Endometrial microvascular endothelial cells (primary cell): ENCODE measurements around the gene C18orf32. TPM values are rescaled to one million over a fixed set of nuclear protein-coding genes. Genes with fewer than 3 reads are reported as not detected.
"Not testable (repeated sequence)": the region's sequence is repeated elsewhere in the genome, so short reads cannot be mapped to it uniquely, and the experiment has no call there.

Experiments
- in situ Hi-C: cut with HindIII; loops from 2 replicates; pipeline ENCODE4 v1.10.0; 2017; ENCODE audit warnings: low sequenced_read_pairs, low pct_unique_long_range_greater_than_20kb; ENCODE audit errors: inconsistent ontology term
- total RNA-seq: library from RNA; depleted of rRNA; stranded (reverse); fragments of >200 nt; gene quantifications from one replicate; pipeline ENCODE4 v1.2.3, GENCODE V29; 2015; ENCODE audit errors: inconsistent ontology term

C18orf32 gene
- 27.8 TPM for total RNA-seq

DNA sequence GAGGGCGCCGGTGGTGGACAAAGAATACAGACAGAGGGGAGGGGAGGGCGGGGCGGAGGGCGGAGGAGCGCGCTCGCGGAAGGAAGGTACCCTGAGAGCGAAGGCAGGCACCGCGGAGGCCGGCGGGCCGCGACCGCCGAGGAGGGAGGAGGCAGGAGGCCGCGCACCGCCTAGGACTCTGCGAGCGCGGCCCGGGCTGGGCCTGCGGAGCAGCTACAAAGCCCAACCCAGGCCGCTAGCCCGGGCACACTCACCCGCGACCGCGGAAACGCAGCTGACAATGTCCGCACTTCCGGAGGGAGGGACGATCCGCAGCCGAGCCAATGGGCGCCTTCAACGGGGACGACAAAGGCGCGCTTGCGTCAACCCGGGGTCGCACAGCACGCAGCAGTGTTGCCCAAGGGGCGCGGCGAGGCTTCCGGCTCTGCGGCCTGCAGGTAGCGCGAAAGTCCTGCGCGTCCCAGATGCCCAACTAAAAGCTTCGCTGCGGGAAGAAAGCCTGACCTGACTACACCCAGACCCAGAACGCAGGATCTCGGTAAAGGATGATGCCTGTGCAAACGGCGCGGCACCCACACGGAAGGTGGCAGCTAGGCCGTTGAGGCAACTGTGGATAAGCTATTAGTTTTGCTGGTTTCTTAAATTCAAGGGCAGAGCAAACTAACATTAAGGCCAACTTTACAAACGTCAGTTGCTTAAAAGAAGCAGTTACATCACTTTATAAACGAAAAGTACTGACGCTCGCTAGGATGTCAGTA, at the start of gene C18orf32:
C18orf32 (minus strand) TSS at position 282 of the 758 bp plus-strand sequence. CDS start 3,486 bp downstream, outside the sequence.
- in situ Hi-C loops: no loop called here

GRCh38 chr18:49534846-49535601, 48.0 kb upstream of the C18orf32 start:
- in situ Hi-C loops: no loop called here

GRCh38 chr18:49531678-49532153, 44.7 kb upstream of the C18orf32 start:
- in situ Hi-C loops: no loop called here

DNA sequence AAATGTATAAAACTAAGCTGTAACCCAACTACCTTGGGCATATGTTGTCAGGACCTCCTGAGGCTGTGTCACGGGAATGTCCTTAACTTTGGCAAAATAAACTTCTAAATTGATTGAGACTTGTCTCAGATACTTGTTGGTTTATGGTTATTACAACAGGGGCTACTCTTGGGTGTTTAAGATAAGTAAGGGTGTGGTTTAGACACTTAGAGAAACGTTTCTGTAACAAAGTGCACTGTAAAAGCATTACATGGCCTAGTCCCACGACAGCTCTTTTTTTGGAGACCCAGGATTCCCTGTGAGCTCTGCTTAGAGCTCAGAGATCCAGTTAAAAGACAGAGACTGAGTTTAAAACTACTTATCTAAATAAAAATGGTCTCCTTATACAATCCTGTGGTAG, 42.6 kb upstream of the C18orf32 start:
- in situ Hi-C loops: no loop called here

DNA sequence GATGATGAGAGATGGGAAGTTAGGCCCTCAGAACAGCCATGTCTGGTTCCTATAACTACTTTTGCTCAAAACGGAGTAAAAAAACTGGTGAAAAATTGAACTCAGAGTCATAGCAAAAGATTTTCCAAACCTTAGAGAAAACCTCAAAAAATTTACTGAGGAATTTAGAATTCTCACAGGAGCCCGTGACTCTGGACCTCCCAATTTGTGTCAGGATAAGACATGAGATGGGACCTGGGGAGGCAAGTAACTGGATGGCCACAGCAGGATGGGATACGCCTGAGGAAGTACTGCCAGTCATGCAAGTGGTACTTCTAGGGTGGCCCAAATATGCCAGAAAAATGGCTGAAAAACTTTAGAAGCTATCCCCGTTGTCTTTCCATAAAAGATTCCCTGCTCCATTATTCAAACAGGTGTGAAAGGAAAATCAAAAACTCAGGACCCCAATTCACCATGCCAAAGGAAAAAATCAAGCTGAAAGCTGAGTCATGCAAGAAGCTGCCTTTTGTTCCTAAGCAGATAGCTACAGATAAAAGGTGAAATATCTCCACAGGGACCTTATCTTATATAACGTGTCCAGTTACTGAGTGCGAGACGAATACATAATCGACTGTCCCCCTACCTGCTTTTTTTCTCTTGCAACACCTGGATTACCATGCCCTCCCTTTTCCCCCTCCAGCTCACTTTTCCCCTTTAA, 40.7 kb upstream of the C18orf32 start:
- in situ Hi-C loops: no loop called here

DNA sequence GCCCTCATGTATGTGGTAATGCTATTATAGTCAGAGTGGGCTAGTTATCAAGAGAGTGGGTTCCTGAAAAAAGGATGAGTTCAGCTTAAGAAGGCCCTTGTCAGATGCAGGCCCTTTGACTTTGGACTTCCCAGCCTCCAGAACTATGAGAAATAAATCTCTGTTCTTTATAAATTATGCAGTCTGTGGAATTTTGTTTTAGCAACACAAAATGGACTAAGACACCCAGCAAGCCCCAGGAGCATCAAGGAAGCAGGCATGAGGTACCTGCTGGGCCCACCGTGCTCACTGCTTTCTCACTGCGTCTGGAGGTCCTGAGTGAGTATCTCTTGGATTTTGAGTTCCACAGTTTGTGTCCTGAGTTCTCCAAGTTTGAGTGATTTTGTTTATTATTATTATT, 38.9 kb upstream of the C18orf32 start:
- in situ Hi-C loops: no loop called here

DNA sequence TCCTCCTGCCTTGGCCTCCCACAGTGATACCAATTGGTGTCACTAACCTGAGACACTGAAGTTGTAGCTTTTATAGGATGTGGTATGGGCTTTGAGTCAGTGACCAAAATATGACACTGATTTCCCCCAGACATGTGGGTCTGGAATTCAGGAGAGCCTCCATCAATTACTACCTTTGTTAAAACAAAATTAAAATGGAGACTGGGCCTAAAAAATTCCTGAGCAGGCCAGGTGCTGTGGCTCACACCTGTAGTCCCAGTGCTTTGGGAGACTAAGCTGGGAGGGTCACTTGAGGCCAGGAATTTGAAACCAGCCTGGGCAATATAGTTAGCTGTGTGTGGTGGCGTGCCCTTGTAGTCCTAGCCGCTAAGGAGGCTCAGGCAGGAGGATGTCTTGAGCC, 37.9 kb upstream of the C18orf32 start:
- in situ Hi-C loops: no loop called here

DNA sequence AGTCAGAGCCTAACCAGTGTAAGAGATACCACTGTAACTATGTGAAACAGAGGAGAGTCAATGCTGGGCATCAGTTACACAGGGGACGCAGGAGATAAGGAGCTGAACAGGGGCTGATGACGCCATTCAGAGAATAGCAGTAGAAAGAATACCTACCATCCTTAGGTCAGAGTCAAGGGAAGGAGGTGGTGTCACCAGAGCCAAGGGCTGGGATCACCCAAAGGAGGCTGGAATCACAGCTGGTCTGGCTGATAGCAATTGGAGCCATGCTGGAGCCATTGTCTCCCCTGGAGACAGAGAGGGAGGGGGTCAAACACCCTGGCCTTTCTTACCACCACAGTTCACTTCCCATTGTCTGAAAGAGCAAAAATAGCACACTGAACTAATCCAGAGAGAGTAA, 37.3 kb upstream of the C18orf32 start:
- in situ Hi-C loops: no loop called here

DNA sequence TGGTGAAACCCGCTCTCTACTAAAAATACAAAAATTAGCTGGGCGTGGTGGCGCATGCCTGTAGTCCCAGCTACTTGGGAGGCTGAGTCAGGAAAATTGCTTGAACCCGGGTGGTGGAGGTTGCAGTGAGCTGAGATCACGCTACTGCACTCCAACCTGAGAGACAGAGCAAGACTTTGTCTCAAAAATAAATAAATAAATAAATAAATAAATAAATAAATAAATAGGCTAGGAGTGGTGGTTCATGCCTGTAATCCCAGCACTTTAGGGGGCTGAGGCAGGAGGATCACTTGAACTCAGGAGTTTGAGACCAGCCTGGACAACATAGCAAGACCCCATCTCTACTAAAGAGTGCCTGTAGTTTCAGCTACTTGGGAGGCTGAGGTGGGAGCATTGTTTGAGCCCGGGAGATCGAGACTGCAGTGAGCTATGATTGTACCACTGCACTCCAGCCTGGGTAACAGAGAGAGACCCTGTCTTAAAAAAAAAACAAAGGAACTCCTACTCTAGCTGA, 36.6 kb upstream of the C18orf32 start:
- in situ Hi-C loops: not testable (repeated sequence)

GRCh38 chr18:49521216-49521835, 34.3 kb upstream of the C18orf32 start:
- in situ Hi-C loops: no loop called here

GRCh38 chr18:49520661-49521145, 33.7 kb upstream of the C18orf32 start:
- in situ Hi-C loops: no loop called here

DNA sequence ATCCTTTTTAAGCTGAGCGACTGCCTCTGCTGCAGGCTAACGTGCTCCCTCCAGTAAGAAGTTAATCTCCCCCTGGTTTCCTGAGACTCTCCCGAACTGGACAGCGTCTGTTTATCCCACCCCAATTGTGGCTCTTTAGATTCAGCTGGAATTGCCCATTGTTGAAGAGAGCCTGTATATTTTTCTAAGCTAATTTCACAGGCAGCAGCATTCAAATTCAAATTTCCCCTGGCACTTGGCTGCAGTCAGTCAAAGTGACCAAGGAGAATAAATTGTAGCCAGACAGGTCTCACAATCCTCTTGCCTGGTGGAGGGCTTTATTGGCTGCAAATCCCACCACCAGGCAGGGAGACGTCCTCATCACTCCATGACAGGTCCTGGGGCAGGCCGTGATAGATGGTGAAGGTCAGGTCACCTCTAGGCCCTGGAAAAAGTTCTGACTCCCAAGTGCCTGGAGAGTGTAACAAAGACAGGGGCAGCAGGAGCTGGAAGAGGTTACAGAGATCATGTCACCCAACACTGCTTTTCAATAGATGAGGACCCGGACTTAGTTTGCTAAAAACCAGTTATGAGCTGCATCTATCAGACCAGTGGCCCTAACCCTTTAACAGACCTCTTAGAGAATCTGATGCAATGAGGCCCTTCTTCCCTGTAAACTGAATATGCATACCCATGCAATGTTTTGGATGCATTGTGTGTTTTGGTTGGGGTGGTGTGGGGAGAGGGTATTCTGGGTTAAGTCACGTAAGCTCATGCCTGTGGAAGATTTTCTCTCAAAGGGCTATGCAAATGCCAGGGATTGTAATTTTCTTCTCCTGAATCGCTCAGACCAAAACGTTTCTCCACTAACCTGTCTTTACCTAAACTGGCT, 32.3 kb upstream of the C18orf32 start:
- in situ Hi-C loops: no loop called here

DNA sequence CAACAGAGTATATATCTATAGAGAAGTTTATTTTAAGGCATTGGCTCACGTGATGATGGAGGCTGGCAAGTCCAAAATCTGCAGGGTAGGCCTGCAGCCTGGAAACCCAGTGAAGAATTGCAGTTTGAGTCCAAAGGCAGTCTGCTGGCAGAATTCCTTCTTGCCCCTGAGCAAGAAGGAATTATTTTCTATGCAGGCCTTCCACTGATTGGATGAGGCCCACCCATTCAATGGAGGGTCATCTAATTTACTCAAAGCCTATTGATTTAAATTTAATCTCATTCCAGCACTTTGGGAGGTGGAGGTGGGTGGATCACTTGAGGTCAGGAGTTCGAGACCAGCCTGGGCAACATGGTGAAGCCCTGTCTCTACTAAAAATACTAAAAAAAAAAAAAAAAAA, 30.4 kb upstream of the C18orf32 start:
- in situ Hi-C loops: no loop called here

- in situ Hi-C loops: no loop called here
Observed at GRCh38 chr18:49515516-49515915, 28.5 kb upstream of the C18orf32 start.

DNA sequence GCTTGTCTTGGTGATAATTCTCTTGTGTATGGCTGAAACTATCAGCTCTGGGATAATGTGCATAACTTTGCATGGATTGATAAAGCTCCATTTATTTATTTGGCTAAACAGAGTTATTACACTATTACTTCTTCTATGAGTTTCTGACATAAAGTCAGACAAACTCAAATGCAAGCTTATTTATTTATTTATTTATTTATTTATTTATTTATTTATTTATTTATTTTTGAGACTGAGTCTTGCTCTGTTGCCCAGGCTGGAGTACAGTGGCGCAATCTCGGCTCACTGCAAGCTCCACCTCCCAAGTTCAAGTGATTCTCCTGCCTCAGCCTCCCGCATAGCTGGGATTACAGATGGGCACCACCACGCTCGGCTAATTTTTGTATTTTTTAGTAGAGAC, 28.0 kb upstream of the C18orf32 start:
- in situ Hi-C loops: not testable (repeated sequence)

DNA sequence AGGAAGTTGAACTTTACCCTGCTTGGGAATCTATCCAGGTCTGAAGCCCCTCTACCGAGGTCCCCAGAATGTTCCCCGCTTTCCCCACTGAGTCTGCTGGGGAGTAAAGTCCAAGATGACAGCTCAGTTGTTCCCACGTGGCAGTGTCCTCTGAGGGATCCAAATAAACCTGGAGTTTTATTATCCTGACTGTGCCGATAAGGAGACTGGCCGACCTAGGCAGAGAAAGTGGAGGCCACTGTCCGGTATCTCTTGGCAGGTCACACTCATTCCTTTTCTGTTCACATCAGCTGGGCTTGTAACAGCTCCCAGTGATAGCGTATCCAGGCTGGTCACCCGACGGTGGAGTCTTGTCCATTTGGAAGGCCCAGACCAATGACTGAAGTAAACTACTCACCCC, 27.5 kb upstream of the C18orf32 start:
- in situ Hi-C loops: no loop called here

- in situ Hi-C loops: not testable (repeated sequence)
Observed at GRCh38 chr18:49512876-49513275, 25.8 kb upstream of the C18orf32 start.
